ENCODE measurements around the gene FXYD1.

DNA sequence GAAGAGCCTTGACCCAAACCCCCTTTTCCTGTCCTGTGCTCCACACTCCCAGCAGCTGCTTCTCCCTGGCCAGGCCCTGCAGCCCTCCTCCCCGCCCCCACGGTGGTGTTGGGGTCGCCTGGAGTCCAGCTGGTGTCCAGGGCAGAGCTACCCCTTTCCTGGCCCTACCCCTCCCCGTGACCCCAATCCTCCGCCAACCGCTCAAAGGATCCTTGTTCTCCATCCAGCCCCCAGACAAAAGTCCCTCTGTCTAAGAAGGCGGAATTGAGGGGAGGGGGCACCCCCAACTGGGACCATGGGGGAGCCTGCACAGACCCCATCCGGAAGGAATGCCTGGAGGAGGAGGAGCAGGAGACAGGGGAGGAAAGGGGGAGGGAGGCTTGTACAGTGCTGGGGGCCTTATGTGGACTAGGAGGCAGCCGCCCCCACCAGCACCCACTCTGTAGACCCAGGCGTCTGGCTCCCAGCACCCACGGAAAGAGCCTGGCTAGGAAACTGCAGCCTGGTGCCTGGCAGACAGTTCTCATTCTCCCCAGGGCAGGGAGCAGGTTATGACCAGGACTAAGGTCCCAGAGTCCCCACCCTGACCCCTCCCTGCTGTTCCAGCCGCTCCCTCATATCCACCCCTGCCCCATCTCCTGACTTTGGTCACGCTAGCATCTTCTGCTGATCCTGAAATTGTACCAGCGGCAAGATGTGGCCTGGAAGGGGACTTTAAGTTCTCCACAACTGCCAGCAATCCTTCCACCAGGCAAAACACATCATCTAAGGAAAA lies 23.3 kb upstream of the FXYD1 start, which contains the start of gene FXYD3:
- TF ChIP-seq, protein P1, sequence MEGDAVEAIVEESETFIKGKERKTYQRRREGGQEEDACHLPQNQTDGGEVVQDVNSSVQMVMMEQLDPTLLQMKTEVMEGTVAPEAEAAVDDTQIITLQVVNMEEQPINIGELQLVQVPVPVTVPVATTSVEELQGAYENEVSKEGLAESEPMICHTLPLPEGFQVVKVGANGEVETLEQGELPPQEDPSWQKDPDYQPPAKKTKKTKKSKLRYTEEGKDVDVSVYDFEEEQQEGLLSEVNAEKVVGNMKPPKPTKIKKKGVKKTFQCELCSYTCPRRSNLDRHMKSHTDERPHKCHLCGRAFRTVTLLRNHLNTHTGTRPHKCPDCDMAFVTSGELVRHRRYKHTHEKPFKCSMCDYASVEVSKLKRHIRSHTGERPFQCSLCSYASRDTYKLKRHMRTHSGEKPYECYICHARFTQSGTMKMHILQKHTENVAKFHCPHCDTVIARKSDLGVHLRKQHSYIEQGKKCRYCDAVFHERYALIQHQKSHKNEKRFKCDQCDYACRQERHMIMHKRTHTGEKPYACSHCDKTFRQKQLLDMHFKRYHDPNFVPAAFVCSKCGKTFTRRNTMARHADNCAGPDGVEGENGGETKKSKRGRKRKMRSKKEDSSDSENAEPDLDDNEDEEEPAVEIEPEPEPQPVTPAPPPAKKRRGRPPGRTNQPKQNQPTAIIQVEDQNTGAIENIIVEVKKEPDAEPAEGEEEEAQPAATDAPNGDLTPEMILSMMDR (conservative IDR thresholded peaks at IDR 0.05; ENCODE audit: low read length) = no peak
- TF ChIP-seq EZH2phosphoT487 (IDR thresholded peaks at IDR 0.05; ENCODE audit: borderline replicate concordance) = no peak
